Liver (tissue), 9 donors: ENCODE data around the gene JAGN1. TPM values are rescaled to one million over a fixed set of nuclear protein-coding genes. Genes with fewer than 3 reads are reported as not detected.

ENCODE experiments used
- DNase-seq: peaks from one replicate; pipeline ENCODE4 v3.0.0-alpha.2; 2017; ENCODE audit warnings: low spot score
- H3K27ac ChIP-seq, 2 donors: one replicate each; pipeline ENCODE4 v1.7.0; 2013; ENCODE audit warnings: inconsistent platforms in 2 of 2, low read length in 2 of 2, control low read depth in 1 of 2, low read depth in 1 of 2, mild to moderate bottlenecking in 1 of 2
- H3K27me3 ChIP-seq, 4 donors: one replicate each; pipeline versions ENCODE4 v1.6.1 to v1.7.0; 2013; ENCODE audit warnings: low read length in 3 of 4, inconsistent platforms in 1 of 4, mild to moderate bottlenecking in 1 of 4, moderate library complexity in 1 of 4; ENCODE audit not compliant: control insufficient read depth in 4 of 4, insufficient read depth in 4 of 4
- H3K36me3 ChIP-seq, 4 donors: one replicate each; pipeline versions ENCODE4 v1.6.1 to v1.7.0; 2013; ENCODE audit warnings: low read length in 3 of 4, mild to moderate bottlenecking in 3 of 4, low read depth in 1 of 4, moderate library complexity in 1 of 4; ENCODE audit not compliant: control insufficient read depth in 4 of 4, insufficient read depth in 3 of 4
- H3K4me1 ChIP-seq, 4 donors: one replicate each; pipeline versions ENCODE4 v1.6.1 to v1.7.0; 2013; ENCODE audit warnings: low read length in 3 of 4, mild to moderate bottlenecking in 3 of 4, moderate library complexity in 1 of 4; ENCODE audit not compliant: control insufficient read depth in 4 of 4, insufficient read depth in 4 of 4
- H3K4me3 ChIP-seq, 3 donors: one replicate each; pipeline versions ENCODE4 v1.6.1 to v1.7.0; 2013; ENCODE audit warnings: low read length in 3 of 3, control low read depth in 1 of 3, low read depth in 1 of 3, mild to moderate bottlenecking in 1 of 3
- H3K9ac ChIP-seq, 2 donors: one replicate each; pipeline ENCODE4 v1.7.0; 2013; ENCODE audit warnings: low read length in 2 of 2, mild to moderate bottlenecking in 2 of 2, moderate library complexity in 2 of 2, control low read depth in 1 of 2, low read depth in 1 of 2
- H3K9me3 ChIP-seq, 4 donors: one replicate each; pipeline versions ENCODE4 v1.6.1 to v1.7.0; 2013; ENCODE audit warnings: low read length in 3 of 4; ENCODE audit not compliant: control insufficient read depth in 4 of 4
- ATF3 ChIP-seq: IDR thresholded peaks from 2 replicates; pipeline ENCODE4 v1.6.1; 2016; ENCODE audit warnings: antibody characterized with exemption
- EGR1 ChIP-seq, 2 donors: IDR thresholded peaks; 2 replicates each; pipeline ENCODE4 v1.6.1; 2016 to 2018; ENCODE audit warnings: antibody characterized with exemption in 2 of 2, low read depth in 2 of 2
- FOXA1 ChIP-seq: IDR thresholded peaks from 2 replicates; pipeline ENCODE4 v1.6.1; 2016; ENCODE audit warnings: antibody characterized with exemption
- FOXA2 ChIP-seq: IDR thresholded peaks from 2 replicates; pipeline ENCODE4 v1.6.1; 2016; ENCODE audit warnings: antibody characterized with exemption
- GABPA ChIP-seq, 2 donors: IDR thresholded peaks in 1 of 2; conservative IDR thresholded peaks in 1 of 2; 2 replicates each; pipeline ENCODE4 v1.6.1; 2016; ENCODE audit warnings: antibody characterized with exemption in 2 of 2, mild to moderate bottlenecking in 1 of 2, moderate library complexity in 1 of 2
- HNF4A ChIP-seq, 2 donors: conservative IDR thresholded peaks; 2 replicates each; pipeline ENCODE4 v1.6.1; 2016; ENCODE audit warnings: antibody characterized with exemption in 2 of 2, mild to moderate bottlenecking in 2 of 2
- HNF4G ChIP-seq: IDR thresholded peaks from 2 replicates; pipeline ENCODE4 v1.6.1; 2016; ENCODE audit warnings: antibody characterized with exemption
- JUND ChIP-seq, 2 donors: IDR thresholded peaks; 2 replicates each; pipeline ENCODE4 v1.6.1; 2016; ENCODE audit warnings: antibody characterized with exemption in 2 of 2
- MAX ChIP-seq: IDR thresholded peaks from 2 replicates; pipeline ENCODE4 v1.6.1; 2016; ENCODE audit warnings: antibody characterized with exemption
- NR2F2 ChIP-seq: IDR thresholded peaks from 2 replicates; pipeline ENCODE4 v1.6.1; 2016; ENCODE audit warnings: antibody characterized with exemption
- RAD21 ChIP-seq, 2 donors: IDR thresholded peaks; 2 replicates each; pipeline ENCODE4 v1.6.1; 2016; ENCODE audit warnings: antibody characterized with exemption in 2 of 2, mild to moderate bottlenecking in 2 of 2
- RXRA ChIP-seq, 2 donors: IDR thresholded peaks; 2 replicates each; pipeline ENCODE4 v1.6.1; 2017 to 2018; ENCODE audit warnings: antibody characterized with exemption in 2 of 2, mild to moderate bottlenecking in 1 of 2
- SP1 ChIP-seq: IDR thresholded peaks from 2 replicates; pipeline ENCODE4 v1.6.1; 2018; ENCODE audit warnings: antibody characterized with exemption, mild to moderate bottlenecking
- TAF1 ChIP-seq: conservative IDR thresholded peaks from 2 replicates; pipeline ENCODE4 v1.6.1; 2016; ENCODE audit warnings: antibody characterized with exemption, mild to moderate bottlenecking
- YY1 ChIP-seq: IDR thresholded peaks from 2 replicates; pipeline ENCODE4 v1.6.1; 2016; ENCODE audit warnings: antibody characterized with exemption, mild to moderate bottlenecking
- WGBS: extraction: QIAGEN DNeasy Blood & Tissue Kit; methylation state at CpG from one replicate; pipeline ENCODE4 v1.1.7; 2013; 5-methylcytosine and 5-hydroxymethylcytosine counted together
- polyA plus RNA-seq, 2 donors: library from polyadenylated mRNA; stranded (reverse) in 1 of 2; unstranded in 1 of 2; fragments of 200-250 nt in 1 of 2; fragments of >200 nt in 1 of 2; fragmentation: Nextera tagmentation in 1 of 2; extraction: Ambion mirVana in 1 of 2; gene quantifications; one replicate each; pipeline versions ENCODE4 v1.2.1 to v1.2.3, GENCODE V29; 2013 to 2015
- total RNA-seq, 2 donors: library from RNA; depleted of rRNA; stranded (reverse); fragments of >200 nt; gene quantifications; one replicate each; pipeline ENCODE4 v1.2.3, GENCODE V29; 2014
- TF ChIP-seq, protein P1 (sequence below): IDR thresholded peaks from 2 replicates; pipeline ENCODE4 v1.6.1; 2016; ENCODE audit warnings: antibody characterized with exemption, mild to moderate bottlenecking
- TF ChIP-seq, protein P2 (sequence below): IDR thresholded peaks from 2 replicates; pipeline ENCODE4 v1.6.1; 2016; ENCODE audit warnings: antibody characterized with exemption
- TF ChIP-seq, protein P3 (sequence below): fragments of 150-350 bp; IDR thresholded peaks from 2 replicates; pipeline ENCODE4 v1.5.1; 2017; ENCODE audit warnings: improper control_type of control experiment, low read depth, low read length; ENCODE audit not compliant: missing input control
- donor health status: healthy.
- donor health status: healthy.
- donor health status: healthy.
- donor health status: healthy.
- donor health status: healthy.

The JAGN1 gene
- total and polyA plus RNA-seq, 4 donors, result 18.0 to 46.8 (median 30.6) TPM

DNA sequence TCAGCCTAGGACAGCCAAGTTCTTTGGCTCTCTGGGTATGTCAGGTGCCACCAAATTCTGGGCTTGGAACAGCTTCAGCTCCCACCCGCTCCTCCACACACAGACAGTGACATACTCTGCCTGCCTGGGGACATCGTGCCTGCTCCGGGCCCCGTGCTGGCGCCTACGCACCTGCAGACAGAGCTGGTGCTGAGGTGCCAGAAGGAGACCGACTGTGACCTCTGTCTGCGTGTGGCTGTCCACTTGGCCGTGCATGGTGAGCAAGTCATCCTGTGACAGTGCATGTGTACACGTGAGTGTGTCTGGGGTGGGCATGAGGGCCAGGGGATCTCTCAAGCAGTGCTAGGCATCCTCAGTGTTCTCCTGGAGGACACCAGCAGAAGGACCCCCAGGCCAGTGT, 27.4 kb downstream of the JAGN1 start:
- no peak for DNase-seq
- no peaks in the 10 kb centered on the region for H3K27me3 ChIP-seq
- no peaks in the 10 kb centered on the region for H3K9me3 ChIP-seq
- TF ChIP-seq, protein P1, sequence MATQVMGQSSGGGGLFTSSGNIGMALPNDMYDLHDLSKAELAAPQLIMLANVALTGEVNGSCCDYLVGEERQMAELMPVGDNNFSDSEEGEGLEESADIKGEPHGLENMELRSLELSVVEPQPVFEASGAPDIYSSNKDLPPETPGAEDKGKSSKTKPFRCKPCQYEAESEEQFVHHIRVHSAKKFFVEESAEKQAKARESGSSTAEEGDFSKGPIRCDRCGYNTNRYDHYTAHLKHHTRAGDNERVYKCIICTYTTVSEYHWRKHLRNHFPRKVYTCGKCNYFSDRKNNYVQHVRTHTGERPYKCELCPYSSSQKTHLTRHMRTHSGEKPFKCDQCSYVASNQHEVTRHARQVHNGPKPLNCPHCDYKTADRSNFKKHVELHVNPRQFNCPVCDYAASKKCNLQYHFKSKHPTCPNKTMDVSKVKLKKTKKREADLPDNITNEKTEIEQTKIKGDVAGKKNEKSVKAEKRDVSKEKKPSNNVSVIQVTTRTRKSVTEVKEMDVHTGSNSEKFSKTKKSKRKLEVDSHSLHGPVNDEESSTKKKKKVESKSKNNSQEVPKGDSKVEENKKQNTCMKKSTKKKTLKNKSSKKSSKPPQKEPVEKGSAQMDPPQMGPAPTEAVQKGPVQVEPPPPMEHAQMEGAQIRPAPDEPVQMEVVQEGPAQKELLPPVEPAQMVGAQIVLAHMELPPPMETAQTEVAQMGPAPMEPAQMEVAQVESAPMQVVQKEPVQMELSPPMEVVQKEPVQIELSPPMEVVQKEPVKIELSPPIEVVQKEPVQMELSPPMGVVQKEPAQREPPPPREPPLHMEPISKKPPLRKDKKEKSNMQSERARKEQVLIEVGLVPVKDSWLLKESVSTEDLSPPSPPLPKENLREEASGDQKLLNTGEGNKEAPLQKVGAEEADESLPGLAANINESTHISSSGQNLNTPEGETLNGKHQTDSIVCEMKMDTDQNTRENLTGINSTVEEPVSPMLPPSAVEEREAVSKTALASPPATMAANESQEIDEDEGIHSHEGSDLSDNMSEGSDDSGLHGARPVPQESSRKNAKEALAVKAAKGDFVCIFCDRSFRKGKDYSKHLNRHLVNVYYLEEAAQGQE, result no peak
- TF ChIP-seq NR2F2 (no peak), RAD21 (IDR thresholded peaks at IDR 0.05) (no peak), JUND (IDR thresholded peaks at IDR 0.05) (no peak), ATF3 (no peak), FOXA1 (no peak), SP1 (no peak), HNF4G (no peak), GABPA (IDR thresholded peaks at IDR 0.05 in 1 of 2, conservative IDR thresholded peaks at IDR 0.05 in 1 of 2) (no peak), YY1 (no peak), FOXA2 (no peak), EGR1 (IDR thresholded peaks at IDR 0.05; ENCODE audit: low read depth in 2 of 2) (no peak), RXRA (IDR thresholded peaks at IDR 0.05) (no peak), HNF4A (conservative IDR thresholded peaks at IDR 0.05) (no peak), TAF1 (no peak), MAX (no peak)
- TF ChIP-seq, protein P2, sequence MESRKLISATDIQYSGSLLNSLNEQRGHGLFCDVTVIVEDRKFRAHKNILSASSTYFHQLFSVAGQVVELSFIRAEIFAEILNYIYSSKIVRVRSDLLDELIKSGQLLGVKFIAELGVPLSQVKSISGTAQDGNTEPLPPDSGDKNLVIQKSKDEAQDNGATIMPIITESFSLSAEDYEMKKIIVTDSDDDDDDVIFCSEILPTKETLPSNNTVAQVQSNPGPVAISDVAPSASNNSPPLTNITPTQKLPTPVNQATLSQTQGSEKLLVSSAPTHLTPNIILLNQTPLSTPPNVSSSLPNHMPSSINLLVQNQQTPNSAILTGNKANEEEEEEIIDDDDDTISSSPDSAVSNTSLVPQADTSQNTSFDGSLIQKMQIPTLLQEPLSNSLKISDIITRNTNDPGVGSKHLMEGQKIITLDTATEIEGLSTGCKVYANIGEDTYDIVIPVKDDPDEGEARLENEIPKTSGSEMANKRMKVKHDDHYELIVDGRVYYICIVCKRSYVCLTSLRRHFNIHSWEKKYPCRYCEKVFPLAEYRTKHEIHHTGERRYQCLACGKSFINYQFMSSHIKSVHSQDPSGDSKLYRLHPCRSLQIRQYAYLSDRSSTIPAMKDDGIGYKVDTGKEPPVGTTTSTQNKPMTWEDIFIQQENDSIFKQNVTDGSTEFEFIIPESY, result no peak
- TF ChIP-seq, protein P3, sequence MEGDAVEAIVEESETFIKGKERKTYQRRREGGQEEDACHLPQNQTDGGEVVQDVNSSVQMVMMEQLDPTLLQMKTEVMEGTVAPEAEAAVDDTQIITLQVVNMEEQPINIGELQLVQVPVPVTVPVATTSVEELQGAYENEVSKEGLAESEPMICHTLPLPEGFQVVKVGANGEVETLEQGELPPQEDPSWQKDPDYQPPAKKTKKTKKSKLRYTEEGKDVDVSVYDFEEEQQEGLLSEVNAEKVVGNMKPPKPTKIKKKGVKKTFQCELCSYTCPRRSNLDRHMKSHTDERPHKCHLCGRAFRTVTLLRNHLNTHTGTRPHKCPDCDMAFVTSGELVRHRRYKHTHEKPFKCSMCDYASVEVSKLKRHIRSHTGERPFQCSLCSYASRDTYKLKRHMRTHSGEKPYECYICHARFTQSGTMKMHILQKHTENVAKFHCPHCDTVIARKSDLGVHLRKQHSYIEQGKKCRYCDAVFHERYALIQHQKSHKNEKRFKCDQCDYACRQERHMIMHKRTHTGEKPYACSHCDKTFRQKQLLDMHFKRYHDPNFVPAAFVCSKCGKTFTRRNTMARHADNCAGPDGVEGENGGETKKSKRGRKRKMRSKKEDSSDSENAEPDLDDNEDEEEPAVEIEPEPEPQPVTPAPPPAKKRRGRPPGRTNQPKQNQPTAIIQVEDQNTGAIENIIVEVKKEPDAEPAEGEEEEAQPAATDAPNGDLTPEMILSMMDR, result no peak
- H3K36me3 ChIP-seq, result peaks cover 0 to 10% (median 3%) of the 10 kb centered on the region in 4 donors
- H3K9ac ChIP-seq, result peak overlapping the region in 1 of 2 donors; percentile 77
- WGBS, result 38% methylated on average over 10 of the region's 10 CpGs
- peaks cover 19 to 56% (median 43%) of the 10 kb centered on the region in 4 donors for H3K4me1 ChIP-seq
- peak overlapping the region; percentile 75 to 79 for H3K27ac ChIP-seq
- peak overlapping the region; percentile 32 to 74 (median 65) for H3K4me3 ChIP-seq
